Activated naive CD4-positive, alpha-beta T cell treated with anti-CD3 and anti-CD28 coated beads, Interleukin-2, amount 10 ng/mL, durations not matched to agents 7 days and 5 days (primary cell): ENCODE data around the gene MLANA.

Experiments used
- CTCF ChIA-PET: fragments of 350-600 bp; sonication (Branson Sonifier 250); formaldehyde crosslinking; loops from one replicate; lab custom pipeline; 2021; ENCODE audit warnings: antibody characterized with exemption; lab: Charles Lee
- DNase-seq: peaks from one replicate; pipeline ENCODE4 v3.0.0-alpha.2; 2020
- H3K27ac Mint-ChIP-seq: one replicate; pipeline ENCODE4 v1.8.0; 2021; ENCODE audit warnings: mild to moderate bottlenecking, moderate library complexity, mixed read lengths
- H3K27me3 Mint-ChIP-seq: one replicate; pipeline ENCODE4 v1.8.0; 2021; ENCODE audit warnings: mild to moderate bottlenecking, mixed read lengths
- H3K36me3 Mint-ChIP-seq: one replicate; pipeline ENCODE4 v1.8.0; 2021; ENCODE audit warnings: mixed read lengths
- H3K4me1 Mint-ChIP-seq: one replicate; pipeline ENCODE4 v1.8.0; 2021; ENCODE audit warnings: mixed read lengths
- H3K4me3 Mint-ChIP-seq: one replicate; pipeline ENCODE4 v1.8.0; 2021; ENCODE audit warnings: mild to moderate bottlenecking, moderate library complexity, mixed read lengths
- H3K9me3 Mint-ChIP-seq: one replicate; pipeline ENCODE4 v1.8.0; 2021; ENCODE audit warnings: mixed read lengths

The MLANA gene, protein sequence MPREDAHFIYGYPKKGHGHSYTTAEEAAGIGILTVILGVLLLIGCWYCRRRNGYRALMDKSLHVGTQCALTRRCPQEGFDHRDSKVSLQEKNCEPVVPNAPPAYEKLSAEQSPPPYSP

DNA sequence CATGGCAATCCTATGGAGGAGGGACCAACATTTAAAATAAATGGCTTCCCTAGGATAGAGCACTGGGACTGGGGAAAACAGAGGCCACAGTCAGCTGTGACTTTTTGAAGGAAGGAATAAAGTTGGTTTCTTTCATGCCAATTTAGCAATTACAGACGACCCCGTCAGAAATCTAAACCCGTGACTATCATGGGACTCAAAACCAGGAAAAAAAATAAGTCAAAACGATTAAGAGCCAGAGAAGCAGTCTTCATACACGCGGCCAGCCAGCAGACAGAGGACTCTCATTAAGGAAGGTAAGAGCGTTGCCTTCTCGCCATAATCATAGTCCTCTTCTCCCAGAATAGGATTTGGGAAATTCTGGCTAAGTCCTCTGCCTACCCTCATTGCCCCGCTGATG, at the start of gene MLANA:
Gene MLANA (plus strand): TSS at position 249 of the 400 bp plus-strand sequence. CDS start 1,586 bp downstream, outside the sequence.
- H3K4me3 Mint-ChIP-seq = no peak within 1 kb of the TSS
- H3K9me3 Mint-ChIP-seq = no peaks in the 10 kb centered on the region
- H3K27ac Mint-ChIP-seq = no peak within 1 kb of the TSS
- no peak for DNase-seq
- CTCF ChIA-PET = no interaction called here
- peaks cover 8% of the 10 kb centered on the region for H3K4me1 Mint-ChIP-seq
- H3K36me3 Mint-ChIP-seq = no peaks in the 10 kb centered on the region
- peaks cover 7% of the 10 kb centered on the region for H3K27me3 Mint-ChIP-seq

GRCh38 chr9:5841771-5842573, 48.7 kb upstream of the MLANA start:
- Mint-ChIP-seq H3K27me3 (no peaks in the 10 kb centered on the region), H3K4me1 (peaks cover 81% of the 10 kb centered on the region), H3K36me3 (peaks cover 44% of the 10 kb centered on the region), H3K4me3 (peak overlapping the region; percentile 53), H3K9me3 (peaks cover 12% of the 10 kb centered on the region), H3K27ac (peak overlapping the region; percentile 98)
- CTCF ChIA-PET = interaction anchor here (0.7 to 3.1 kb wide), 6 partner anchors 9 to 43 kb away, joined by 3 to 21 read pairs (median 4); partner anchors contain the start of gene ERMP1
- peak; percentile 79 for DNase-seq

- Mint-ChIP-seq H3K27ac (peak overlapping the region; percentile 98), H3K4me1 (peaks cover 87% of the 10 kb centered on the region), H3K27me3 (no peaks in the 10 kb centered on the region), H3K9me3 (peaks cover 12% of the 10 kb centered on the region), H3K36me3 (peaks cover 44% of the 10 kb centered on the region), H3K4me3 (peak overlapping the region; percentile 68)
- CTCF ChIA-PET = interaction anchor here (0.7 to 3.1 kb wide), 5 partner anchors 9 to 113 kb away, joined by 3 to 21 read pairs (median 3); partner anchors contain the start of gene ERMP1
- no peak for DNase-seq
Observed at GRCh38 chr9:5842929-5843793, 47.5 kb upstream of the MLANA start.

DNA sequence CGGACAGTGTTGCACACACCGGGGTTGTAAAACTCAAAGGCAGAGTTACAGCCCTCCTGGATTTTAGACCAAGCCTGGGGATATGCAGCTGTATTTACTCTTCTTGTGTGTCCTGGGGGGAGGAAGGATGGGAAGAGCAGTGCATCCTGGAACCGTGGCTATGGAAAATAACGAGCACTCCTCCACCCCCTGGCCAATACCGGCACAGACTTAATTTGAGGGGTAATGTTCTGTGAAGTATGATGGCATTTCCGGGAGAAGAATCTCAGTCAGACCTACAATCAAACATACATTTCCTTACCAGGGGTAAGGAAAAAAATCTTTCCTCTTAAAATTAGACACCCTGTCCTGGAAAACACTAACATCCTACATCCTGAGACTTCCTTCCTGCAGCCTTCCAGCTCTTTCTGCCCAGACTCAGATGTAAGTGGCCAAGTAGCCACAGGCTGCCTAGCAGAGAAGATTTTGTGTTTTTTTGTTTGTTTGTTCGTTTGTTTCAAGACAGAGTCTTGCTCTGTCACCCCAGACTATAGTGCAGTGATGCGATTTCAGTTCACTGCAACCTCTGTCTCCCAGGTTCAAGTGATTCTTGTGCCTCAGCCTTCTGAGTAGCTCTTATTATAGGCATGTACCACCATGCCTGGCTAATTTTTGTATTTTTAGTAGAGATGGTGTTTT, 46.8 kb upstream of the MLANA start:
- H3K4me3 Mint-ChIP-seq = peak overlapping the region; percentile 68
- DNase-seq = peak; percentile 27

DNA sequence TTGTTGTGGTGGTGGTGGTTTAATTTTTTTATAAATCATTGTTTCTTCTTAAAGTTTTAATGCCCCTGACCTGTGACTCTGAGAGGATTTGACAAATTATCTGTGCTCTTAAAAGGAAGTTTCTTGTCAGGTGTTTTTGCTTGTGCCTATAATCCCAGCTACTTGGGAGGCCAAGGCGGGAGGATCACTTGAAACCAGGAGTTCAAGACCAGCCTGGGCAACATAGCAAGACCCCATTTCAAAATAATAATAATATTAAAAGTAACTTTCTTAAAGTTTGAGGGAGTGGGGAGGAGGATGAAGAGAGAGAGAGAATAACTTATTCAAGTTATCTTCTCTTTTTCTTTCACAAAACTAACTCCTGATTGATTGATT, 45.5 kb upstream of the MLANA start:
- Mint-ChIP-seq H3K36me3 (peaks cover 49% of the 10 kb centered on the region), H3K4me3 (peak overlapping the region; percentile 68), H3K4me1 (peaks cover 90% of the 10 kb centered on the region), H3K27ac (peak overlapping the region; percentile 98), H3K27me3 (no peaks in the 10 kb centered on the region), H3K9me3 (peaks cover 12% of the 10 kb centered on the region)
- CTCF ChIA-PET = interaction anchor here (1.6 kb wide), 1 partner anchor 42 kb away, joined by 4 read pairs; no protein-coding TSS in a partner anchor
- no peak for DNase-seq

More for the DNA sequence above, 46.8 kb upstream of the MLANA start:
- CTCF ChIA-PET = interaction anchor here (1.0 to 3.1 kb wide), 3 partner anchors 11 to 112 kb away, joined by 3 to 21 read pairs (median 5); partner anchors contain the start of gene ERMP1
- H3K27ac Mint-ChIP-seq = peak overlapping the region; percentile 98
- H3K27me3 Mint-ChIP-seq = no peaks in the 10 kb centered on the region
- peaks cover 92% of the 10 kb centered on the region for H3K4me1 Mint-ChIP-seq
- H3K36me3 Mint-ChIP-seq = peaks cover 47% of the 10 kb centered on the region
- peaks cover 12% of the 10 kb centered on the region for H3K9me3 Mint-ChIP-seq

- Mint-ChIP-seq H3K4me1 (peaks cover 89% of the 10 kb centered on the region), H3K27me3 (no peaks in the 10 kb centered on the region), H3K27ac (peak overlapping the region; percentile 78), H3K4me3 (no peak overlapping the region), H3K9me3 (peaks cover 12% of the 10 kb centered on the region), H3K36me3 (peaks cover 42% of the 10 kb centered on the region)
- CTCF ChIA-PET = interaction anchor here (1.0 to 1.6 kb wide), 2 partner anchors 39 to 41 kb away, joined by 3 to 4 read pairs; no protein-coding TSS in a partner anchor
- no peak for DNase-seq
Observed at GRCh38 chr9:5846096-5846495, 44.6 kb upstream of the MLANA start.

GRCh38 chr9:5846501-5846921, 44.2 kb upstream of the MLANA start:
- Mint-ChIP-seq H3K4me3 (no peak overlapping the region), H3K4me1 (peaks cover 89% of the 10 kb centered on the region), H3K27me3 (no peaks in the 10 kb centered on the region), H3K9me3 (peaks cover 12% of the 10 kb centered on the region), H3K36me3 (peaks cover 42% of the 10 kb centered on the region), H3K27ac (no peak overlapping the region)
- DNase-seq = no peak
- CTCF ChIA-PET = interaction anchor here (1.0 to 1.6 kb wide), 2 partner anchors 39 to 40 kb away, joined by 3 to 4 read pairs; no protein-coding TSS in a partner anchor

- peaks cover 36% of the 10 kb centered on the region for H3K36me3 Mint-ChIP-seq
- peaks cover 90% of the 10 kb centered on the region for H3K4me1 Mint-ChIP-seq
- no peak overlapping the region for H3K4me3 Mint-ChIP-seq
- CTCF ChIA-PET = interaction anchor here (0.8 to 1.8 kb wide), 3 partner anchors 16 to 31 kb away, joined by 3 to 8 read pairs (median 3); partner anchors contain the start of gene ERMP1
- H3K27ac Mint-ChIP-seq = no peak overlapping the region
- no peak for DNase-seq
- no peaks in the 10 kb centered on the region for H3K27me3 Mint-ChIP-seq
- H3K9me3 Mint-ChIP-seq = peaks cover 7% of the 10 kb centered on the region
Observed at GRCh38 chr9:5848372-5848882, 42.3 kb upstream of the MLANA start.

DNA sequence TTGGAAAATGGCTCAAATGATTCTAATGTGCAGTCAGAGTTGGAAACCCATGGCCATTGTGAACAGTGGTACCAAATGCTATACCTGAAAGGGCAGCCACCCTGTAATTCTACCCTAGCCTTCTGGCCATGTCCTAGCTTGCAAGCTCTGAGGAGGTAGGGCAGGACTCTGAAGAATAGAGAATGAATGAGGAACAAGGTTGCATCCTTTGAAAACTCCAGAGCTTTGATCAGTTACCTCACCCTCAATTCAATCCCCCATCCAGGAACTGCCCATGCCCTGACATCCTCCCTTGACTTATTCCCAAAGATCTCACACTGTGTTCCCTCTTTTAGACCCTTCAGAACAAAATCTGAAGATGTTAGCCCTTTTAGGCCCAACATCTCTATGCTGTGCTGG, 40.0 kb upstream of the MLANA start:
- no peak overlapping the region for H3K4me3 Mint-ChIP-seq
- H3K27me3 Mint-ChIP-seq = no peaks in the 10 kb centered on the region
- peak overlapping the region; percentile 73 for H3K27ac Mint-ChIP-seq
- CTCF ChIA-PET = interaction anchor here (1.2 to 2.2 kb wide), 2 partner anchors 10 to 36 kb away, joined by 3 to 6 read pairs; no protein-coding TSS in a partner anchor
- peaks cover 33% of the 10 kb centered on the region for H3K36me3 Mint-ChIP-seq
- H3K4me1 Mint-ChIP-seq = peaks cover 76% of the 10 kb centered on the region
- peaks cover 8% of the 10 kb centered on the region for H3K9me3 Mint-ChIP-seq
- no peak for DNase-seq

DNA sequence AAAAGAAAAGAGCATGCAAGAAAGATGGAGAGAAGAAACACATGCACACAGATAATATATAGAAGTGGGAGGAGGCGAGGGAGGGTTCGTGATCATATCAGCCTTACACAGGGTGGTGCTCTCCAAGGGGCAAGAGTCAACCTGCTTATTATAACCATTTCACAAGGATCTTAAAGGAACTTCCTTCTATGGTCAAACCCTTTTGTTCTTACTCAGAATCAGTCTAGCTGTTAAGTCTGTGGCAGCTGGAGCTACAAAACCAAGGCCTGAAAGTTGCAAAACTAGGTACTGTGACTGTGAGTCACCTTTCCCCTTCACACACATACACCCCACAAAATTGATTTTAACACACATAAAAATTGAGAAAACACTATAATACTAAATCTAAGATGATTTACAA, 39.2 kb upstream of the MLANA start:
- H3K27ac Mint-ChIP-seq = peak overlapping the region; percentile 73
- peaks cover 30% of the 10 kb centered on the region for H3K36me3 Mint-ChIP-seq
- H3K4me1 Mint-ChIP-seq = peaks cover 69% of the 10 kb centered on the region
- CTCF ChIA-PET = interaction anchor here (0.6 to 2.2 kb wide), 8 partner anchors 9 to 35 kb away, joined by 3 to 10 read pairs (median 4); partner anchors contain the start of gene ERMP1
- DNase-seq = peak; percentile 50
- H3K9me3 Mint-ChIP-seq = peaks cover 6% of the 10 kb centered on the region
- no peak overlapping the region for H3K4me3 Mint-ChIP-seq
- H3K27me3 Mint-ChIP-seq = no peaks in the 10 kb centered on the region

DNA sequence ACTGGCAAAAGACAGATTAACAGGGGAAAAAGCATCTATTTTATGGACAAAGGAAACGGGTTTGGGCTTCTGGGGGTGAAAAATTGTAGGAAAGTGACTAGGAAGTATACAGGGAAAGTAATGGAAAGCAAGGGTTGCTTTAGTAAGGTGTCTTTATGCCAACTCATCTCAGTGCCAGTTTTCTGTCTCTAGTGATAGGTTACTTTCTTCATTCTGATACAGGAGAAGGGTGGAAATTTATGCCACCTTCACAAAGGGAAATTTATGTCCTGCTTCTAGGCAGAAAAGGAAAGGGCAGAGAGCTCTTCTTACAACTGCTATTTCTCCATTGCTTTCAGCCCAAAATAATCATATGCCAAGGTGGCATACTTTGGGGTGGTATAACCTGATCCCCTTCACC, 37.7 kb upstream of the MLANA start:
- CTCF ChIA-PET = interaction anchor here (1.3 to 2.3 kb wide), 3 partner anchors 11 to 33 kb away, joined by 3 to 10 read pairs (median 5); partner anchors contain the start of gene ERMP1
- Mint-ChIP-seq H3K9me3 (peaks cover 6% of the 10 kb centered on the region), H3K36me3 (peaks cover 25% of the 10 kb centered on the region), H3K27ac (no peak overlapping the region), H3K4me1 (peaks cover 60% of the 10 kb centered on the region), H3K27me3 (no peaks in the 10 kb centered on the region), H3K4me3 (no peak overlapping the region)
- no peak for DNase-seq

- CTCF ChIA-PET = interaction anchor here (0.6 to 2.3 kb wide), 3 partner anchors 12 to 73 kb away, joined by 3 to 5 read pairs (median 3); no protein-coding TSS in a partner anchor
- H3K9me3 Mint-ChIP-seq = peaks cover 6% of the 10 kb centered on the region
- no peak overlapping the region for H3K27ac Mint-ChIP-seq
- DNase-seq = no peak
- no peak overlapping the region for H3K4me3 Mint-ChIP-seq
- H3K36me3 Mint-ChIP-seq = peaks cover 24% of the 10 kb centered on the region
- H3K4me1 Mint-ChIP-seq = peaks cover 53% of the 10 kb centered on the region
- H3K27me3 Mint-ChIP-seq = no peaks in the 10 kb centered on the region
Observed at GRCh38 chr9:5853617-5854016, 37.1 kb upstream of the MLANA start.
